Right cardiac atrium (tissue), 5 donors: ENCODE data around the gene KBTBD4. TPM values are rescaled to one million over a fixed set of nuclear protein-coding genes. Genes with fewer than 3 reads are reported as not detected.
A peak's percentile ranks its signal among the peaks of the same experiment; 100 is the strongest.

Experiments
- ATAC-seq, 2 donors: fragments of 200-7000 bp; cut with Tn5 transposase; one replicate each; pipeline versions ENCODE4 v1.8.0 to v1.9.1; 2020; ENCODE audit warnings: moderate library complexity in 2 of 2, mild to moderate bottlenecking in 1 of 2
- DNase-seq, 3 donors: peaks; one replicate each; pipeline ENCODE4 v3.0.0-alpha.2; 2020
- H3K27ac ChIP-seq: one replicate; pipeline ENCODE4 v1.5.1; 2013; ENCODE audit warnings: mild to moderate bottlenecking, low read length, control low read depth, moderate library complexity
- H3K27me3 ChIP-seq: one replicate; pipeline ENCODE4 v1.6.1; 2013; ENCODE audit not compliant: control insufficient read depth, insufficient read depth
- H3K4me1 ChIP-seq: one replicate; pipeline ENCODE4 v1.6.1; 2013; ENCODE audit warnings: low read length; ENCODE audit not compliant: control insufficient read depth, insufficient read depth
- H3K4me3 ChIP-seq: one replicate; pipeline ENCODE4 v1.5.1; 2013; ENCODE audit warnings: low read length, control low read depth
- H3K9me3 ChIP-seq: one replicate; pipeline ENCODE4 v1.6.1; 2013; ENCODE audit warnings: low read length; ENCODE audit not compliant: control insufficient read depth
- WGBS: extraction: QIAGEN DNeasy Blood & Tissue Kit; methylation state at CpG from one replicate; pipeline ENCODE4 v1.1.7; 2013; 5-methylcytosine and 5-hydroxymethylcytosine counted together
- intact Hi-C, 4 donors: fragments of 100-400 bp; cut with DNase I; formaldehyde crosslinking; loops; one replicate each; pipeline versions ENCODE4 v1.11.0 to v1.14.0; 2022 to 2023
- long read RNA-seq, 4 donors: library from polyadenylated mRNA; unstranded; transcript quantifications; one replicate each; pipeline ENCODE4 v2.0.0, GENCODE V29; 2020 to 2021
- polyA plus RNA-seq: library from polyadenylated mRNA; stranded (reverse); fragments of 200-250 nt; gene quantifications from one replicate; pipeline ENCODE4 v1.2.3, GENCODE V29; 2013
- total RNA-seq, 4 donors: library from RNA; stranded (reverse); fragmentation: NEBNext Ultra II Directional; extraction: Animal tissue kit (Norgen Biotek cat#: 25700); gene quantifications; one replicate each; pipeline ENCODE4 v1.2.1, GENCODE V29; 2021
- donor health status: healthy with polysubstance abuse.
- donor health status: DM: no; HTN: yes; CAD: no.
- donor health status: DM: no; HTN: no; CAD: no.
- donor health status: DM: no; HTN: yes; CAD: no; lungs with severe emphysema.
- donor health status: DM: yes; HTN: yes; CAD: no.

The KBTBD4 gene
- total RNA-seq: 10 to 100 TPM; 14.2 to 18.1 (median 14.6) TPM
- 8.1 TPM for polyA plus RNA-seq
- long read RNA-seq, donor 1, transcript KBTBD4-202 (4 exons, 2,372 nt): major isoform, 49 of 60 reads
- long read RNA-seq, donor 1, partial matches to known transcripts: 1 of 60 reads
- long read RNA-seq, donor 1, other reads (novel, unspliced or antisense): 7 of 60 reads
- long read RNA-seq, donor 2, transcript KBTBD4-202 (4 exons, 2,372 nt): major isoform, 23 of 31 reads
- long read RNA-seq, donor 2, partial matches to known transcripts: 0 of 31 reads
- long read RNA-seq, donor 2, other reads (novel, unspliced or antisense): 5 of 31 reads
- long read RNA-seq, donor 3, transcript KBTBD4-202 (4 exons, 2,372 nt): major isoform, 146 of 185 reads
- long read RNA-seq, donor 3, transcript KBTBD4-209 (3 exons, 3,079 nt): minor isoform, 9 of 185 reads
- long read RNA-seq, donor 3, partial matches to known transcripts: 1 of 185 reads
- long read RNA-seq, donor 3, other reads (novel, unspliced or antisense): 26 of 185 reads
- long read RNA-seq, donor 4, transcript KBTBD4-202 (4 exons, 2,372 nt): major isoform, 26 of 32 reads
- long read RNA-seq, donor 4, partial matches to known transcripts: 0 of 32 reads
- long read RNA-seq, donor 4, other reads (novel, unspliced or antisense): 5 of 32 reads

- Histone ChIP-seq H3K4me1 (peaks cover 6% of the 10 kb centered on the region), H3K4me3 (peak within 1 kb of the TSS; percentile 88), H3K27ac (peak within 1 kb of the TSS; percentile 82), H3K9me3 (no peaks in the 10 kb centered on the region), H3K27me3 (no peaks in the 10 kb centered on the region)
- intact Hi-C loops: no loop called here
- DNase-seq (peak; percentile 90 to 94 (median 93)), ATAC-seq (peak; percentile 95)
- WGBS: under 1% methylated on average over 72 of the region's 72 CpGs
Measured at GRCh38 chr11:47578524-47579494, at the start of gene KBTBD4, which contains the start of gene NDUFS3. KBTBD4 (minus strand) TSS chr11:47578970; CDS start chr11:47578951, 19 bp downstream. NDUFS3 (plus strand) TSS chr11:47579074; CDS start chr11:47579092, 18 bp downstream.

GRCh38 chr11:47628026-47628425, 49.3 kb upstream of the KBTBD4 start:
- no peak for ATAC-seq
- intact Hi-C loops: no loop called here
- Histone ChIP-seq H3K4me1 (no peaks in the 10 kb centered on the region), H3K9me3 (no peaks in the 10 kb centered on the region), H3K27ac (no peak overlapping the region), H3K27me3 (no peaks in the 10 kb centered on the region), H3K4me3 (no peak overlapping the region)
- no peak for DNase-seq
- WGBS: 77% methylated on average over 4 of the region's 4 CpGs

- DNase-seq (no peak), ATAC-seq (no peak)
- H3K27ac ChIP-seq: no peak overlapping the region
- H3K27me3 ChIP-seq: no peaks in the 10 kb centered on the region
- no peaks in the 10 kb centered on the region for H3K4me1 ChIP-seq
- intact Hi-C loops: no loop called here
- WGBS: 98% methylated on average over 8 of the region's 8 CpGs
- H3K4me3 ChIP-seq: no peak overlapping the region
- no peaks in the 10 kb centered on the region for H3K9me3 ChIP-seq
Measured at GRCh38 chr11:47626234-47626633, 47.5 kb upstream of the KBTBD4 start.

DNA sequence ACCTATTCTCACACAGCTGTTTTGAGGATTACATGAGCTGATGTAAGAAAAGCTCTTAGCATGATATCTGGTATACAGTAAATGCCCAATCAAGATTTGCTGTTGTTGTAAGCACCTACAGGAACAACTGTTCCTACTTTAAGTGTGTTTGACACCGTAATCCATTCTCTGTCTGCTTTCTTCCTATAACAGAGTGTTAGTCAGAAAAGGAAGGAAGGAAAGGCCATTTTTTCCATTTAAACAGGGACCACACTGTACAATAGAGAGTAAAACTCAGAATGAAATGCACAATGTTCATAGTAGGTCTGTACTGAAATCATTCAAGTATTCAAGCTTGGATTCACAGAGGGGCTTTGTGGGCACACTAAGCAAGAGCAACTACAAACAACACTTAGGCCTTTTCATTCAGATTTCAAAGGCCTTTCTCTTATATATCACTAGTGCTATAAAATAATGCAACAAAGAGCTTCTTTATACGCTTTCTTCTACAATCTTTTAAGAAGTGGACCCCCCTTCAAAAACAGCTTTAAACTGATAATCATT, 42.1 kb upstream of the KBTBD4 start:
- intact Hi-C loops: no loop called here
- no peaks in the 10 kb centered on the region for H3K9me3 ChIP-seq
- H3K27me3 ChIP-seq: no peaks in the 10 kb centered on the region

DNA sequence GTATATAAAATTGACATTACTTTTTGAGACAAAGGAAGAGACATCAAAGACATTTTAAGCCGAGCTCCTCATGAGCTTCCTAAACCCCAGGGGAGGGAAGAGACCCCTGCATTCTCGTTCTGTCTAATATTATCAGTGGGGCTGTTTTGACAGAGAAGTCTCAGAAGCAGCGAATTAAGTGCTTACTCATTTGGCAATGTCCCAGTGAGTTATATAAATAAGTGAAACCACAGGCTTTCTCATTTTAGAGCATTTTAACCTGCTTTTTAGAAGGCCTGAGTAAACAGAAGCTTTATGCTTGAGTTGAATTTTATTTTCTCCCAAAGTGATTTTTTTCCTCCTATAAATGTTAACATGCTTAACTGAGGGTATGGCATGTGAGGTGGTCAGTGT, 38.6 kb upstream of the KBTBD4 start:
- Histone ChIP-seq H3K27ac (no peak overlapping the region), H3K27me3 (no peaks in the 10 kb centered on the region), H3K4me3 (no peak overlapping the region), H3K4me1 (no peaks in the 10 kb centered on the region), H3K9me3 (no peaks in the 10 kb centered on the region)
- DNase-seq (no peak), ATAC-seq (no peak)
- WGBS: 38% methylated on average over 3 of the region's 3 CpGs
- intact Hi-C loops: no loop called here

More for the DNA sequence above, 42.1 kb upstream of the KBTBD4 start:
- H3K4me1 ChIP-seq: no peaks in the 10 kb centered on the region
- DNase-seq: no peak
- H3K27ac ChIP-seq: no peak overlapping the region
- 79% methylated on average over 2 of the region's 2 CpGs for WGBS
- no peak overlapping the region for H3K4me3 ChIP-seq
- ATAC-seq: no peak

DNA sequence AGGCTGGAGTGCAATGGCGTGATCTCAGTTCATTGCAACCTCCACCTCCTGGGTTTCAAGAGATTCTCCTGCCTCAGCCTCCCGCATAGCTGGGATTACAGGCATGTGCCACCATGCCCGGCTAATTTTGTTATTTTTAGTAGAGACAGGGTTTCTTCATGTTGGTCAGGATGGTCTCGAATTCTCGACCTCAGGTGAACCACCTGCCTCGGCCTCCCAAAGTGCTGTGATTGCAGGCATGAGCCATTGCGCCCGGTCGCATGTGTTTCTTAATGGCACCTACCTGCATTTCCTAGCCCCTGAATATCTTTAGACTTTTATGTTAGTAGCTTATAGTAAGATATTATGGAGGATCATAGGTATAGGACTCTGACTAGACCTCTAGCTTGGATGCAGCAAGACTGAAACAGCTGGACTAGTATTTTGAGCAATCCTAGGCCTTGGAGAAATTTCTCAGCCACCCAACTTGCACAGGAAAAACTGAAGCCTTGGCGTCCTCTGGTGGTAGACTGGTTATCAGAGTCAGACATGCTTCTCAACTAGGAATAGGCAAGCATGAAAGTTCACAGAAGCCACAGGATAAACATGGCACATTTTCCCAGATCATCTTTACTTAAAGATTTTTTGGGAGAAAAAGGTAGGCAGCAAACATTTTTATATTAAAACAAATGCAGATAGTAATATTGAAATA, 38.1 kb upstream of the KBTBD4 start:
- Histone ChIP-seq H3K27ac (no peak overlapping the region), H3K9me3 (no peaks in the 10 kb centered on the region)

DNA sequence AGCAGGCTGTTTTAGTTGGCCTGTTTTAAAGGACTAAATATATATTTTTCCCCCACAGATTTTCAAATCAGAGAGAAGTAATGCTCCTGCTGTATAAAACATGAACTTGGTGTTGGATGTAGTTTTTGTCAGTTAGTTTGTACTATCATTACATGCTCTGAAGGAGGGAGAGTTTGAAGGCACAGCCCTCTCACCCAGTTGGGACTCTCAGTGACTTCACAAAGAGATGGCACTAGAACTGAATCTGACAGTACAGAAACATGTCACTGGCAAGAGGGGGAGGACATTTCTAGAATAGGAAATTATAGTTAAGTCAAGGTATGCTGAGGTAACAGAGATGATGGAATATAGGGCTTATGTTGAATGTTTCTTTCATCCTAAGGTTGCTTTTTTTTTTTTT, 36.5 kb upstream of the KBTBD4 start:
- ATAC-seq (no peak), DNase-seq (no peak)
- no peaks in the 10 kb centered on the region for H3K27me3 ChIP-seq
- H3K4me3 ChIP-seq: no peak overlapping the region
- H3K9me3 ChIP-seq: no peaks in the 10 kb centered on the region
- intact Hi-C loops: no loop called here
- no peaks in the 10 kb centered on the region for H3K4me1 ChIP-seq
- H3K27ac ChIP-seq: no peak overlapping the region

More for the DNA sequence above, 38.1 kb upstream of the KBTBD4 start:
- intact Hi-C loops: no loop called here
- DNase-seq (peak in 2 of 3 donors; percentile 30 to 64), ATAC-seq (peak; percentile 64 to 68)
- 85% methylated on average over 10 of the region's 10 CpGs for WGBS
- H3K4me1 ChIP-seq: no peaks in the 10 kb centered on the region
- no peak overlapping the region for H3K4me3 ChIP-seq
- H3K27me3 ChIP-seq: no peaks in the 10 kb centered on the region

DNA sequence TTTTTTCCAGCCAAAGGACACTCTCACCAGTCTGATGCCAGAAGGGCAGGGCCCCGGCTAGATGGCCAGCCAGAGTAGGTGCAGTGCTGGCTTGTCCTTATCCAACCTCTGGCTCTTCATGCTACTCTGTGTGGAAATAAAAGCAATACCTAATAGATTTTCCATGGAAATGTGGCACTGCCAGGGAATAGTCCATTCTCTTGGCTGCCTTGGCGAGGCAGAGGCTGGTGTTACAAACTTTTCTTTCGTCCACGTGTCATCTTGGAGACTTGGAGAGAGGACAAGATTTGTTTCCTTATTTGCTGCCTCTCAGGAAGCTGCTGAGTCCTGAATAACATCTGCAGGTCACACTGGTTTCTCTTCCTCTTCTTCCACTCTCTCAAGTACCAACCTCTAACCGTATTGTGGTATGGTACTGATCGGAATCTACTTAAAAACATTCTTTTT, 32.6 kb upstream of the KBTBD4 start:
- H3K9me3 ChIP-seq: no peaks in the 10 kb centered on the region
- intact Hi-C loops: no loop called here
- ATAC-seq (no peak), DNase-seq (no peak)
- H3K4me3 ChIP-seq: no peak overlapping the region
- WGBS: 68% methylated on average over 6 of the region's 6 CpGs
- peaks cover 8% of the 10 kb centered on the region for H3K4me1 ChIP-seq
- H3K27me3 ChIP-seq: no peaks in the 10 kb centered on the region
- no peak overlapping the region for H3K27ac ChIP-seq

DNA sequence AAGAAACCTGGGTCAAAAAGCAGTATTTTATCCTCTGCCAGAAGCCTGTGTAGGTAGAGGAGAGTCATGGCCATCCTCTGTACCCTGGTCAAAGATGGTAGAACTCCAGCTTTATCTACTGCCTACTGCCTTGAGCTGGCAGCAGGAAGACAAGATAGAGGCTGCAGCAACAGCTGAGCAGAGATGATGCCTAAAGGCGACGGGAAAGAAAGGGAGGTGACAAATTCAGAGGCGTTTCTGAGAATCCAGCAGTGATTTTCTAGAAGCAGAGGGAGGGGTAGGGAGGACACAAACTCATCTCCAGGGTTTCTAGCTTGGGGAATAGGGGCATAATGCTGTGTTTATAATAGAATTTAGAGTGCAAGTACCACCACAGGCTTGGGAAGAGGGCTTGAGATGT, 30.9 kb upstream of the KBTBD4 start:
- 69% methylated on average over 3 of the region's 3 CpGs for WGBS
- Histone ChIP-seq H3K27me3 (no peaks in the 10 kb centered on the region), H3K4me1 (peaks cover 8% of the 10 kb centered on the region), H3K9me3 (no peaks in the 10 kb centered on the region), H3K27ac (no peak overlapping the region), H3K4me3 (no peak overlapping the region)
- ATAC-seq (no peak), DNase-seq (no peak)
- intact Hi-C loops: no loop called here

- 30% methylated on average over 7 of the region's 7 CpGs for WGBS
- Histone ChIP-seq H3K4me3 (no peak overlapping the region), H3K9me3 (no peaks in the 10 kb centered on the region), H3K4me1 (peaks cover 8% of the 10 kb centered on the region), H3K27ac (no peak overlapping the region), H3K27me3 (no peaks in the 10 kb centered on the region)
- peak; percentile 53 to 81 (median 73) for DNase-seq
- peak; percentile 65 to 67 for ATAC-seq
- intact Hi-C loops: no loop called here
Measured at GRCh38 chr11:47607380-47607779, 28.6 kb upstream of the KBTBD4 start.
